ACC112 (cell line): Measurements from ENCODE around the gene BRD7.

Experiments used
- H2AFZ ChIP-seq: fragments of 200-600 bp; sonication (generic); one replicate; pipeline ENCODE4 v1.6.0; 2017; ENCODE audit warnings: antibody characterized with exemption, low read length; ENCODE audit not compliant: unreplicated experiment
- H3K27ac ChIP-seq: fragments of 200-600 bp; sonication (generic); 2 replicates; pipeline ENCODE4 v1.5.1; 2014; ENCODE audit warnings: low read depth, mild to moderate bottlenecking, antibody characterized with exemption, low read length, moderate library complexity
- H3K27me3 ChIP-seq: fragments of 200-600 bp; sonication (generic); 2 replicates; pipeline ENCODE4 v1.6.1; 2014; ENCODE audit warnings: mild to moderate bottlenecking, antibody characterized with exemption, low read length, moderate library complexity, mixed read lengths; ENCODE audit not compliant: insufficient read depth
- H3K36me3 ChIP-seq: fragments of 200-600 bp; sonication (generic); 2 replicates; pipeline ENCODE4 v1.6.1; 2016; ENCODE audit warnings: mild to moderate bottlenecking, antibody characterized with exemption, low read length, moderate library complexity, mixed read lengths; ENCODE audit not compliant: insufficient read depth
- H3K4me1 ChIP-seq: fragments of 200-600 bp; sonication (generic); one replicate; pipeline ENCODE4 v1.6.1; 2016; ENCODE audit warnings: low read length, mixed read lengths; ENCODE audit not compliant: insufficient read depth, unreplicated experiment, control insufficient read depth
- H3K4me3 ChIP-seq: fragments of 200-600 bp; sonication (generic); 2 replicates; pipeline ENCODE4 v1.5.1; 2014; ENCODE audit warnings: mild to moderate bottlenecking, low read depth, low read length
- H3K79me2 ChIP-seq: fragments of 200-600 bp; sonication (generic); one replicate; pipeline ENCODE4 v1.6.0; 2016; ENCODE audit warnings: low read length; ENCODE audit not compliant: control insufficient read depth, unreplicated experiment, insufficient read depth

Gene BRD7

GRCh38 chr16:50368410-50369132 lies at the start of gene BRD7:
Gene BRD7 (minus strand): TSS chr16:50368988. CDS start chr16:50368774, 214 bp downstream.
- H3K27ac ChIP-seq = no peak within 1 kb of the TSS

GRCh38 chr16:50416388-50416787 lies 47.6 kb upstream of the BRD7 start:
- Histone ChIP-seq H3K27ac (no peak overlapping the region), H3K27me3 (peaks cover 15% of the 10 kb centered on the region)

More at GRCh38 chr16:50368410-50369132, at the start of gene BRD7:
- peak within 1 kb of the TSS; percentile 97 for H2AFZ ChIP-seq
- H3K79me2 ChIP-seq = peaks cover 32% of the 10 kb centered on the region
- 0 out of 2 replicates have a peak, but pooled peaks cover 4% of the 10 kb centered on the region for H3K36me3 ChIP-seq
- H3K27me3 ChIP-seq = no peaks in the 10 kb centered on the region
- H3K4me3 ChIP-seq = peak within 1 kb of the TSS; percentile 92
- peaks cover 10% of the 10 kb centered on the region for H3K4me1 ChIP-seq

GRCh38 chr16:50414152-50414551 lies 45.4 kb upstream of the BRD7 start:
- H3K79me2 ChIP-seq = no peaks in the 10 kb centered on the region
- no peaks in the 10 kb centered on the region for H3K4me1 ChIP-seq
- no peak overlapping the region for H2AFZ ChIP-seq
- H3K27ac ChIP-seq = no peak overlapping the region
- H3K36me3 ChIP-seq = no peaks in the 10 kb centered on the region
- H3K27me3 ChIP-seq = peaks cover 24% of the 10 kb centered on the region
- H3K4me3 ChIP-seq = no peak overlapping the region

More at GRCh38 chr16:50416388-50416787, 47.6 kb upstream of the BRD7 start:
- no peaks in the 10 kb centered on the region for H3K79me2 ChIP-seq
- H2AFZ ChIP-seq = no peak overlapping the region
- H3K4me3 ChIP-seq = no peak overlapping the region
- H3K4me1 ChIP-seq = no peaks in the 10 kb centered on the region
- H3K36me3 ChIP-seq = no peaks in the 10 kb centered on the region

GRCh38 chr16:50411034-50411433 lies 42.2 kb upstream of the BRD7 start:
- no peak overlapping the region for H3K4me3 ChIP-seq
- H3K4me1 ChIP-seq = no peaks in the 10 kb centered on the region
- H3K27me3 ChIP-seq = peaks cover 42% of the 10 kb centered on the region
- H2AFZ ChIP-seq = no peak overlapping the region
- no peaks in the 10 kb centered on the region for H3K36me3 ChIP-seq
- H3K79me2 ChIP-seq = no peaks in the 10 kb centered on the region
- no peak overlapping the region for H3K27ac ChIP-seq

GRCh38 chr16:50408001-50408561 lies 39.3 kb upstream of the BRD7 start:
- no peaks in the 10 kb centered on the region for H3K79me2 ChIP-seq
- no peaks in the 10 kb centered on the region for H3K36me3 ChIP-seq
- no peak overlapping the region for H2AFZ ChIP-seq
- H3K4me1 ChIP-seq = no peaks in the 10 kb centered on the region
- H3K27ac ChIP-seq = no peak overlapping the region
- H3K4me3 ChIP-seq = no peak overlapping the region
- peaks cover 40% of the 10 kb centered on the region for H3K27me3 ChIP-seq

- Histone ChIP-seq H2AFZ (no peak overlapping the region), H3K27me3 (peaks cover 47% of the 10 kb centered on the region), H3K4me3 (no peak overlapping the region), H3K4me1 (no peaks in the 10 kb centered on the region), H3K27ac (no peak overlapping the region), H3K79me2 (no peaks in the 10 kb centered on the region), H3K36me3 (no peaks in the 10 kb centered on the region)
Observed at GRCh38 chr16:50407351-50407750, 38.6 kb upstream of the BRD7 start.

- Histone ChIP-seq H3K27ac (no peak overlapping the region), H3K79me2 (no peaks in the 10 kb centered on the region), H3K36me3 (no peaks in the 10 kb centered on the region)
Observed at GRCh38 chr16:50403491-50403890, 34.7 kb upstream of the BRD7 start.

GRCh38 chr16:50402298-50402895 lies 33.6 kb upstream of the BRD7 start:
- Histone ChIP-seq H3K27me3 (peaks cover 26% of the 10 kb centered on the region), H3K36me3 (no peaks in the 10 kb centered on the region), H2AFZ (no peak overlapping the region)

More at GRCh38 chr16:50403491-50403890, 34.7 kb upstream of the BRD7 start:
- Histone ChIP-seq H3K4me3 (no peak overlapping the region), H3K27me3 (peaks cover 36% of the 10 kb centered on the region), H2AFZ (no peak overlapping the region), H3K4me1 (no peaks in the 10 kb centered on the region)

GRCh38 chr16:50401355-50401754 lies 32.6 kb upstream of the BRD7 start:
- Histone ChIP-seq H3K79me2 (no peaks in the 10 kb centered on the region), H3K27ac (no peak overlapping the region), H3K4me1 (no peaks in the 10 kb centered on the region), H3K27me3 (peaks cover 20% of the 10 kb centered on the region), H3K36me3 (no peaks in the 10 kb centered on the region), H2AFZ (no peak overlapping the region), H3K4me3 (no peak overlapping the region)

More at GRCh38 chr16:50402298-50402895, 33.6 kb upstream of the BRD7 start:
- no peaks in the 10 kb centered on the region for H3K4me1 ChIP-seq
- H3K27ac ChIP-seq = no peak overlapping the region
- H3K4me3 ChIP-seq = no peak overlapping the region
- no peaks in the 10 kb centered on the region for H3K79me2 ChIP-seq

GRCh38 chr16:50400967-50401348 lies 32.2 kb upstream of the BRD7 start:
- H2AFZ ChIP-seq = no peak overlapping the region
- no peak overlapping the region for H3K4me3 ChIP-seq
- H3K36me3 ChIP-seq = no peaks in the 10 kb centered on the region
- no peaks in the 10 kb centered on the region for H3K79me2 ChIP-seq
- peaks cover 20% of the 10 kb centered on the region for H3K27me3 ChIP-seq
- H3K27ac ChIP-seq = no peak overlapping the region
- no peaks in the 10 kb centered on the region for H3K4me1 ChIP-seq
